NOMO-1 treated with DMSO at 0.1 percent for 48 hours (cell line): ENCODE results near the gene ZNF112.
"Not testable (repeated sequence)": the region's sequence is repeated elsewhere in the genome, so short reads cannot be mapped to it uniquely, and the experiment has no call there.

ENCODE experiments used
- DNase-seq: peaks from one replicate; lab custom pipeline; 2025; ENCODE audit not compliant: unreplicated experiment; lab: John Stamatoyannopoulos, UW

The ZNF112 gene

DNA sequence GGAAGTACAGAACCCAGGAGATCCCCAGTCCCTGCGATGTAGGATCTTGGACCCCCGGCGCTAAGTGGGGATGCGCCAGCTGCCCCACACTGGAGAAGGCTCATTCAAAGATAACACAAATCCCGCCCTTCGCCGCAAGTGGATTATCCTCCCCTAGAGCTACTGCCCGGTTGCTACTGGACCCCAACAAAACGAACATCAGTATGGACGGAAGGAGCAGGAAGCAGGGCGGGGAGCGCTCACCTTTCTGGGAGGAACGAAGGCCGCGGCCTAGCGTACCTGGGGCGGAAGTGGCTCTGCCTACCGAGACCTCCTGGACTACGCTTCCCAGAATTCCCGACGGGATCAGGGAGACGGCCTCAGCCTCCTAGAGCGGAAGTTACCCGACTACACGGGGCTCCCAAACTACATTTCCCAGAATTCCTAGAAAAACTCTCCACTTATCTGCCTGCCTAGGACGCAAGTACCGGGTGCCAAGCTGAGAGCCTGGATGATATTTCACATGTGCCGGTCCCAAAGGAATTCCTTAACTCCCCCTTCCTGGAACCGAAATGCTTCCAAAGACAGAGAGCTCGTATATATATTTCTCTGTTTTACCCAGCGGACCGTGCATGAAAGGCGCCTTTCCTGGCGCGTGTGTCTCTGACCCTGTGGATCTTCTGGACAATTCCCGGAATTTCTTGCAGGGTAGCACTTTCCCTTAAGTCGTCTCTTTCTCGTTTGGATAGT is at the start of gene ZNF112:
ZNF112 (minus strand) TSS at position 298 of the 729 bp plus-strand sequence. CDS start 16,141 bp downstream, outside the sequence.
- DNase-seq = no peak

GRCh38 chr19:44401139-44402115 is 44.9 kb upstream of the ZNF112 start, which contains the start of gene ZNF285:
TSS of gene ZNF285 (minus strand) at chr19:44401608. CDS start at chr19:44397213, 4,395 bp downstream.
- DNase-seq = no peak

- DNase-seq = not testable (repeated sequence)
These were observed 32.8 kb upstream of the ZNF112 start for GRCh38 chr19:44389268-44389667.

GRCh38 chr19:44374789-44375188 is 18.3 kb upstream of the ZNF112 start:
- DNase-seq = no peak

DNA sequence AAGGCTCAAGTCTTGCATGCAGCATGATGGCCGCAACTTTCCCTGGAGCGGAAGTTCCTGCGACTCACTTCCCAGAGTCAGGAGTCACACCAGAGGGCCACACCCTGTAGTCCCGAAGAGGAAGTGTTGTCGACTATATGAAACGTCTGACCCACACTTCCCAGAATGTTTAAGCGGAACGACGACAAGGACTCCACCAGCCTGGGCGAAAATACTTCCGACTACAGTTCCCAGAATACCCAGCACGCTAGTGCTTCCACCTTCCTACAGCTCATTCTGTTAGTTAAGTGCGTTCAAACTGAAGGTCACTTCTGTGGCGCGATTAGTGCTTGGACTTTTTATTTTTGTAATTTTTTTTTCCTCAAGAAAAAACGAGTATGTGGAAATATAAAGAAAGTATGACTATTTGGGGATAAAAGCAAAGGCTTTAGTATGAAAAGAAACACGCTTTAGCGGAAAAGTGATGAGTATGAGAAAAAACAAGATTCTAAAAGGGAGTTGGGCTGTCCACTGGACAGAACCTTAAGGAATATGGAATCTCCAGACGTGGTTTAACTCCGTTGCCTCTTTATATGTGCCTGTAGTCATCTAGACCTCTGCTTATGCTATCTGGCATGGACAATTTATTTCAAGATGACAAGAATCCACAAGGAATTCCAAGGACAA is 15.5 kb upstream of the ZNF112 start:
- DNase-seq = no peak

DNA sequence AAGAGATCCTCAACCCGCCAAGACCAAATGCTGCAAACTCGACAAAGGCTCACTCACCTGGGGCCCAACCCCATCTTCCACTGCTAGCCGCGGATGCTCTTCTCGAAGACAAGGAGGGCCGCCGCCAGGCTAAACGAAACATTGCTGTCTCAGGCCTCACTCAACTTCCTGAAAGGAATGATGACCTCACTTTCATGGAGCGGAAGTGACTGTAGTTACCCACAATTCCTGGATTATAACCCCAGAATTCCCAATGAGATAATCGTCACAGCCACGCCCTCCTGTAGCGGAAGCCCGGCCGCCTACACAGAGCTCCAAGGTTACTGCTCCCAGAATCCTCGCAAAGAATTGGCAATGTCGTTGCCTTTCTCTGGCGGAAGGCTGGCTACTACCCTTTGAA is 10.5 kb upstream of the ZNF112 start:
- DNase-seq = no peak

- DNase-seq = no peak
These were observed 9.9 kb downstream of the ZNF112 start for GRCh38 chr19:44346556-44346955.

DNA sequence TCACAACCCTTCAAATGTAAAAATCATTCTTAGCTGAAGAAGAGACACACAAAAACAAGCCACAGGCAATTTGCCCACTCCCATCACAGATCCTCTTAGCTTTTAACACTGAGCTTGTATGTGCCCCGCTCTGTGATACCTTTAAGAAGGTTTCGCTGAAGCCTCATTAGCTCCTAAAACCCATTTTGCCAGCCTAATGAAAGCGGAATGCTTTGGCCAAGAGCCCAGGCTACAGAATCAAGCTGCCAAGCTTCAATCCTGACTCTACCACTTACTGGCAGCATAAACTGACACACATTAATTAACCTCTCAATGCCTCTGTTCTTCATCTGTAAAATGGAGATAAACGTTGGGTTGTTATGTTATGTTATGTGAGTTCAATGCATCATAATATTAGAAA is 10.5 kb downstream of the ZNF112 start:
- no peak for DNase-seq

DNA sequence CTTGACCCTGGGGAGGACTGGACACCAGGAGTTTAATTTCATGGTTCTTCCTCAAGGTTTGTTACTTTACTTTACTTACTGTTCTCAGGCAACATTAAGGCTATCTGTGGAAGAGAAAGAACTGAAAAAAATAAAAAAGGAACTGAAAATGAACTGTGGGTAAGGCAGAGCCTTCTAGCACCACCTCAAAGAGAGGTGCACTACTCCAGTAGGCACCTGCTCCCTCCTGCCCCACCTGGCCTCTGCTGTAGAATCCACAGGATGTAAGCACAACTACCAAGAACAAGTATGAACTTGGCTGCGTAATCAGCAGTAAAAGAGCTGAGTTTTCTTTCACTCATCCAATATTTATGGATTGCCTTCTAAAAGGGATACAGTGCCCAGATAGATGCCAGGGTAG is 12.2 kb downstream of the ZNF112 start:
- no peak for DNase-seq

DNA sequence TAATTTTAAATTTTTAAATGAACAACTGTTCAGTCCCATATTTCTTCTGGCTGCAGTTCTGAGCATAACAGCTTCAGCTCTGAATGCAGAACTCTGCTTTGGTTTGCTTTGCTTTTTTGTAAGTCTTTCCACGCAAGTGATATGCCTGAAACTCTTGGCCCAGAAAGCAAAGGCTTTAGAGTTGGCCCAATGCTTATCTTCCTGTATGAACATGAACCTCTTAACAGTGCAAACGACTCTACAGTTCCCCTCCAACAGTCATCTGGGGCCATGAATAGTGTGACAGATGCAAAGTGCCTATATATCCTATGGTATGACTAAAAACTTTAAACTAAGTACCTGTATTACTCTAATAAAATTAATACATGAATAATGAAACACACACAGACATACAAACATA is 14.7 kb downstream of the ZNF112 start:
- no peak for DNase-seq

DNA sequence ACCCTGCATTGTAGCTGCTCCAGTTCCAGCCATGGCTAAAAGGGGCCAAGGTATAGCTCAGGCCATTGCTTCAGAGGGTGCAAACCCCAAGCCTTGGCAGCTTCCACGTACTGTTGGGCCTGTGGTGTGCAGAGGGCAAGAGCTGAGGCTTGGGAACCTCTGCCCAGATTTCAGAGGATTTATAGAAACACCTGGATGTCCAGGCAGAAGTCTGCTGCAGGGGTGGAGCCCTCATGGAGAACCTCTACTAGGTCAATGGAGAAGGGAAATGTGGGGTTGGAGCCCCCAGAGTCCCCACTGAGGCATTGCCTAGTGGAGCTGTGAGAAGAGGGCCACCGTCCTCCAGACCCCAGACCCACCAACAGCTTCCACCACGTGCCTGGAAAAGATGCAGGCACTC is 21.8 kb downstream of the ZNF112 start:
- DNase-seq = not testable (repeated sequence)

- DNase-seq = no peak
These were observed 24.3 kb downstream of the ZNF112 start for GRCh38 chr19:44332145-44332544.

DNA sequence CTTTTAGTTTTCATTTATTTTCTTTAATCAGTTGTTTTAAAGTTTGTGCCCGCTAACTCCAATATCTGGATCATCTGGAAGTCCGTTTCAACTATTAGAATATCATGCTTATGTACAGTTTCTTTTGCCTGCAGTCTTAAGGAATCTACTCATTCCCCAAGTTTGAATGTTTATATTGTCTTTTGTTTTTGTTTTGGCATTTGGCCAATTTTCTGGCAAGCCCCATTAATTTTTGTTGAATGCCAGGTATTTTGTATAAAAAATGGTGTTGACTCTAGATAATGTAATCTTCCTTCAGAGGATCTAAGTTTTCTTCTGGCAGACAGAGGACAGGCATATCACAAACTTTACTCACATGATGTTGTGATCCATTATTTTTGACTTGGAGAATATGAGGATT is 40.6 kb downstream of the ZNF112 start:
- no peak for DNase-seq

GRCh38 chr19:44313231-44313630 is 43.2 kb downstream of the ZNF112 start:
- DNase-seq = no peak

- DNase-seq = no peak
These were observed 48.5 kb downstream of the ZNF112 start for GRCh38 chr19:44308011-44308410.

DNA sequence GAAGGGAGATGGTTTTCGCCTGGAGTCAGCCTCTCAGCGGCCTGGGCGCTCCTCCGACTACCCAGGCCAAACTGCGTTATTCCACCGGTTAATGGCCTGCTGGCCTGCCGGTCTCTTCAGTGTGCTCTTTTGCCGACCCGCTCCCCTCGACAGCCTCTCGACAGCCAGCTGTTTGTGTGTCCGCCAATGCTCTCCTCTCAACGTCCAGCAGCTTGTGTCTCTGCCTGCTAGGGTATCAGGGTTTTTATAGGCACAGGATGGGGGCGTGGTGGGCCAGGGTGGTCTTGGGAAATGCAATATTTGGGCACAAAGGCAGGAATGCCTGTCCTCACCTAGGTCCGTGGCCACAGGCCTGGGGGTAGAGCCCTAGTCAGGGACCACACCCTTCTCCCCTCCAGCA is 50.2 kb downstream of the ZNF112 start:
- DNase-seq = no peak

DNA sequence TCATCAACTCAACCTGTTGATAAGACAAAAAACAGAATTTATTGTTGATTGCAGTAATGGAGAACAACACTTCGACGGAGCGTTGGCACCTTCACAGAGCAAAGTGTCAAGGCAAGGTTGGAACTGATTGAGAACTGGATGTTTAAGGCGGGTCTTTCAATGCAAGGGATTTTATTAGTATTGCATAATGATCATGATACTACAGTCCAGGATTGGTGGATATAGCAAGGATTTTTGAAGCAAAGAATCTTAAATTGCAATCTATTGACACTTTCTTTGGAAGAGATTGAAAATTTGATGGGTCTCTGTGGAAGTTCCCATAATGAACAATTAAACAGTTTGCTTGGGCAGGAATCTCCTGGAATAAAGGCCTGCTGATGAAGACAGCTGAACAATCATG is 51.0 kb downstream of the ZNF112 start:
- no peak for DNase-seq

- peak; percentile 87 for DNase-seq
These were observed 51.8 kb downstream of the ZNF112 start, which contains the start of gene ZNF235 for GRCh38 chr19:44304659-44305193. TSS of gene ZNF235 (minus strand) at chr19:44305025. CDS start at chr19:44303404, 1,621 bp downstream.

- DNase-seq = peak; percentile 19
These were observed 52.4 kb downstream of the ZNF112 start for GRCh38 chr19:44303976-44304568.

DNA sequence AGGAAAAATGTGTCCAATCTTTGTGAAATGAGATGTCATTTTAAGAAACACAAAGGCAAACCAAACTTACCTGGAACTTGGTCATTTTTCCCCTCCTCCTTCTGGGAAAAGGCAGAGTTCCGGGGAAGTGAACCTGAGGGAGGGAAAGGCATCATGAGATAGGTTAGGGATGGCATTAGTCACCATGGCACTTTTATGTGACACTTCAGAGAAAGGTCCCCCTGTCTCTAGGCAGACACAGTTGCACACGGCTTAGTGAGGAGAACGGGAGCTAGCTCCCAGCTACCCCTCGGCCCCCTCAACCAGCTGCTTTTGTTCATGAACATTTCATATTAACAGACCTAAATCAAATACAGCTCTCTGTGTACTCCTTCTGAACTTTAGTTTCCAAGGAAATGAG is 53.2 kb downstream of the ZNF112 start:
- DNase-seq = no peak

DNA sequence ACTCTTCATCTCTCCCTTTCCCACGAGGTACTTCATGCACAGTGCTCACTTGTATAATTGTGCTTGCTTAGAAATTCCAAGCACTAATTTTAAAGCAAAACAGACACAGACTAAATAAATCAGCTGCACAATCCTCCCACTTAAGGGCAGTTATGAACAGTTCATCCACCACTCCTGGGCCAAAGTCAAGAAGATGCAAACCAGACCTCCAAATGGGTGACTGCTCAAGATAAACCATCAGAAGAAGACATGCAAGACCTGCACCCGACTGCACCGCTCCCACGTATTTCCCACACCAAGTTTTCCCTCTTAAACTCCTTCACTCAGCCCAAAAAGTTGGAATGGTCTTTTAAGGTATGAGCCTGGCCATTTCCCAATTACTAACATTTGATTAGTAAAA is 71.5 kb downstream of the ZNF112 start:
- no peak for DNase-seq
